Activated CD4-positive, alpha-beta T cell treated with anti-CD3 and anti-CD28 coated beads for 48 hours (primary cell): ENCODE data around the gene SLC25A39.

Experiments used
- DNase-seq: peaks from one replicate; pipeline ENCODE4 v3.0.0-alpha.2; 2020

SLC25A39 gene

GRCh38 chr17:44272321-44272951 lies 52.2 kb downstream of the SLC25A39 start:
- no peak for DNase-seq
